SU-DHL-6 (cell line): ENCODE results near the gene CHD5.
"Not testable (repeated sequence)": the region's sequence is repeated elsewhere in the genome, so short reads cannot be mapped to it uniquely, and the experiment has no call there.

ENCODE experiments used
- H2AFZ ChIP-seq: fragments of 200-600 bp; sonication (generic); 2 replicates; pipeline ENCODE4 v1.6.1; 2014; ENCODE audit warnings: low read depth, mild to moderate bottlenecking, moderate library complexity, mixed read lengths, antibody characterized with exemption, low read length; ENCODE audit not compliant: severe bottlenecking
- H3F3A ChIP-seq: fragments of 200-600 bp; shearing (Covaris generic); 2 replicates; pipeline ENCODE4 v1.6.0; 2016; ENCODE audit warnings: antibody characterized with exemption, mild to moderate bottlenecking; ENCODE audit not compliant: insufficient read depth
- H3K27ac ChIP-seq: fragments of 200-600 bp; sonication (generic); 2 replicates; pipeline ENCODE4 v1.5.1; 2016; ENCODE audit warnings: low read depth, mild to moderate bottlenecking, low read length, moderate library complexity, mixed read lengths
- H3K27me3 ChIP-seq: fragments of 200-600 bp; sonication (generic), shearing (Covaris generic); 2 replicates; pipeline ENCODE4 v1.6.0; 2014; ENCODE audit warnings: mild to moderate bottlenecking, low read length
- H3K36me3 ChIP-seq: fragments of 200-600 bp; sonication (generic); 2 replicates; pipeline ENCODE4 v1.6.1; 2014; ENCODE audit warnings: mild to moderate bottlenecking, low read length, mixed read lengths
- H3K4me2 ChIP-seq: fragments of 300-600, 200-600 bp; shearing (Covaris generic), sonication (generic); 2 replicates; pipeline ENCODE4 v1.6.0; 2014; ENCODE audit warnings: low read length, low read depth, mild to moderate bottlenecking; ENCODE audit not compliant: poor library complexity, severe bottlenecking
- H3K4me3 ChIP-seq: fragments of 200-600 bp; sonication (generic); 2 replicates; pipeline ENCODE4 v1.5.1; 2014; ENCODE audit warnings: antibody characterized with exemption, low read length, mild to moderate bottlenecking, mixed read lengths; ENCODE audit not compliant: insufficient read depth, poor library complexity, severe bottlenecking
- H3K79me2 ChIP-seq: fragments of 200-600 bp; sonication (generic); 2 replicates; pipeline ENCODE4 v1.6.1; 2014; ENCODE audit warnings: mild to moderate bottlenecking, low read length, moderate library complexity; ENCODE audit not compliant: insufficient read depth
- H3K9ac ChIP-seq: fragments of 200-600 bp; sonication (generic); 2 replicates; pipeline ENCODE4 v1.7.0; 2014; ENCODE audit warnings: mild to moderate bottlenecking, low read length
- H3K9me2 ChIP-seq: fragments of 200-600 bp; sonication (generic); replicated peaks from 2 replicates; pipeline ENCODE4 v1.6.1; 2014; ENCODE audit warnings: low read length; ENCODE audit not compliant: insufficient read depth
- H3K9me3 ChIP-seq: fragments of 200-600 bp; sonication (generic); 2 replicates; pipeline ENCODE4 v1.6.1; 2014; ENCODE audit warnings: low read length, mixed read lengths; ENCODE audit not compliant: insufficient read depth
- H4K20me1 ChIP-seq: fragments of 200-600 bp; sonication (generic); 2 replicates; pipeline ENCODE4 v1.6.1; 2014; ENCODE audit warnings: low read depth, mild to moderate bottlenecking, antibody characterized with exemption, low read length, moderate library complexity, mixed read lengths
- EZH2phosphoT487 ChIP-seq: fragments of 200-600 bp; sonication (generic), shearing (Covaris generic); conservative IDR thresholded peaks from 2 replicates; pipeline ENCODE4 v1.6.1; 2018; ENCODE audit warnings: mild to moderate bottlenecking, antibody characterized with exemption, low read length, moderate library complexity, mixed read lengths
- TF ChIP-seq, protein P1 (sequence below): fragments of 200-600 bp; sonication (generic); IDR thresholded peaks from one replicate; pipeline ENCODE4 v1.5.1; 2017; ENCODE audit warnings: antibody characterized with exemption, mild to moderate bottlenecking, low read length, moderate library complexity; ENCODE audit not compliant: insufficient read depth, poor library complexity, severe bottlenecking

Gene CHD5

DNA sequence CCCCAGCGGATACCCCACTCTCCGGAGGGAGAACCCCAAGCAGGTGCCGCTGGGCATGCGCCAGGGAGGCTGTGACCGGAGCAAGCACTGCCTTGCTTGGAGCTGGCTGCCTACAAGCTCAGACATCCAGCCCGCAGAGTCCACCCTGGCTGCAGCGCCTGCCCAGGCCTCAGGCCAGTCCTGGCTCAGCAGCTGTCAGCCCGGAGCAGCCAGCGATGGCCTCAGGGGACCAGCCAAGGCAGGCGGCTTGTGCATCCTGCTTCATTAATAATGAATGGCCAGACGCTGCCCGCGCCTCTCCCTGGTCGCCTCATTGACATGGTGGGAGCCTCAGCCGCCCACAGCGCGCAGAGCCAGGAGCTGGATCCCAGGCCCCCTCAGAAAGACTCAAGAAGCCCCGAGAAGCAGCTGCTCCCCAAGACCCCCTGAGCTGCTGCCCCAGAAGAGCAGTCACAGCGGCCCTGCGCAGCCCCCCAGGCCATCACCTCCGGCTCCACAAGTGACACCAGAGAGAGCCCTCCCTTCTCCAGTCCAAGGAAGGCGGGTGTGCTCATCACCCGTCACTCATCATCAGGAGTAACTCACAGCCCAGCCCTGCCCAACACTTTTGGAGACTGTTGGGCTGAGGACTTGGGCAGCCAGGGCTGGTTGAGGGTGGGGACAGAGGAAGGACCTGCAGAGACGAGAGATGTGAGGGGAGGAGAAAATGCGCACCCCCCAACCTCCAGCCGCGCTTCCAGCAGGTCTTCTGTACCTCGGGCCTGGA is 114.8 kb downstream of the CHD5 start:
- Histone ChIP-seq H3K27ac (no peak overlapping the region), H3K27me3 (no peaks in the 10 kb centered on the region), H3F3A (no peaks in the 10 kb centered on the region), H3K4me3 (no peak overlapping the region), H3K9ac (no peak overlapping the region), H3K79me2 (no peaks in the 10 kb centered on the region), H3K4me2 (no peak overlapping the region), H4K20me1 (no peaks in the 10 kb centered on the region), H3K9me2 (no peaks in the 10 kb centered on the region), H3K36me3 (no peaks in the 10 kb centered on the region), H3K9me3 (no peaks in the 10 kb centered on the region), H2AFZ (no peak overlapping the region)
- TF ChIP-seq, protein P1, sequence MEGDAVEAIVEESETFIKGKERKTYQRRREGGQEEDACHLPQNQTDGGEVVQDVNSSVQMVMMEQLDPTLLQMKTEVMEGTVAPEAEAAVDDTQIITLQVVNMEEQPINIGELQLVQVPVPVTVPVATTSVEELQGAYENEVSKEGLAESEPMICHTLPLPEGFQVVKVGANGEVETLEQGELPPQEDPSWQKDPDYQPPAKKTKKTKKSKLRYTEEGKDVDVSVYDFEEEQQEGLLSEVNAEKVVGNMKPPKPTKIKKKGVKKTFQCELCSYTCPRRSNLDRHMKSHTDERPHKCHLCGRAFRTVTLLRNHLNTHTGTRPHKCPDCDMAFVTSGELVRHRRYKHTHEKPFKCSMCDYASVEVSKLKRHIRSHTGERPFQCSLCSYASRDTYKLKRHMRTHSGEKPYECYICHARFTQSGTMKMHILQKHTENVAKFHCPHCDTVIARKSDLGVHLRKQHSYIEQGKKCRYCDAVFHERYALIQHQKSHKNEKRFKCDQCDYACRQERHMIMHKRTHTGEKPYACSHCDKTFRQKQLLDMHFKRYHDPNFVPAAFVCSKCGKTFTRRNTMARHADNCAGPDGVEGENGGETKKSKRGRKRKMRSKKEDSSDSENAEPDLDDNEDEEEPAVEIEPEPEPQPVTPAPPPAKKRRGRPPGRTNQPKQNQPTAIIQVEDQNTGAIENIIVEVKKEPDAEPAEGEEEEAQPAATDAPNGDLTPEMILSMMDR: no peak

DNA sequence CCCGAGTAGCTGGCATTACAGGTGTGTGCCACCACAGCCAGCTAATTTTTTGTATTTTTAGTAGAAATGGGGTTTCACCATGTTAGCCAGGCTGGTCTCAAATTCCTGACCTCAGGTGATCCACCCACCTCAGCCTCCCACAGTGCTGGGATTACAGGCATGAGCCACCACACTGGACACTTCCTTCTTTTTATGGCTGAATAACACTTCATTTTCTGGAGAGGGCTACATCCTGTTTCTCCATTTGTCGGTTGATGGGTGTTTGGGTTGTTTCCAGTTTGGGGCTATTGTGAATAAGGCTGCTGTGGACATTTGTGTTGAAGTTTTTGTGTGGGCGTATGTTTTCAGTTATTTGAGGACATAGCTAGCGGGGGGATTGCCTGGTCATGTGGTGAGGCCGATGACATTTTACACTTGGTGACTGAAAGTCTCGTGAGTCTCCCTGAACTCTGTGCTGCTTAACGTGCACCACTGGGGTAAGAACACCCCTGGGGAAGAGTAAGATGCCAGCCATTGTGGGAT is 116.5 kb downstream of the CHD5 start:
- H3K4me3 ChIP-seq, H3K27me3 ChIP-seq, H3K27ac ChIP-seq, H3K79me2 ChIP-seq, H3K9me3 ChIP-seq, H3K36me3 ChIP-seq, H3K9me2 ChIP-seq, H4K20me1 ChIP-seq, H2AFZ ChIP-seq, H3K4me2 ChIP-seq, H3F3A ChIP-seq, H3K9ac ChIP-seq: not testable (repeated sequence)

DNA sequence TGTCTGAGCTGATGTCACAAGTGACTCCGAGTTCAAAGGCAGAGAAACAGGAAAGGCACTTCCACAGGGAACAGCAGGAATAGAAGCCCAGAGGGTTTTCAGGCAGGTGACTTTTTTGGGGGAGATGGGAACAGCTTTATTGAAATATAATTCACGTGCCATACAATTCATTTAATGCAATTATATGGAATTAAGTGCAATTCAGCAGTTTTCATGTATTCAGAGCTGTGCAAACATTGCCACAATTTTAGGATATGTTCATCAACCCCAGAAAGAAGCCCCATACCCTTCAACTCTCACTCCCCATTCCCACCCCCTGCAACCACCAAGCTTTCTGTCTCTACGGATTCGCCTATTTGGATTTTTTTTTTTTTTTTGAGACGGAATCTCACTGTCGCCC is 117.5 kb downstream of the CHD5 start:
- Histone ChIP-seq H3K9me3 (no peaks in the 10 kb centered on the region), H3K27me3 (no peaks in the 10 kb centered on the region), H3K4me3 (no peak overlapping the region), H3K79me2 (no peaks in the 10 kb centered on the region), H4K20me1 (no peaks in the 10 kb centered on the region), H3F3A (no peaks in the 10 kb centered on the region), H3K27ac (no peak overlapping the region), H3K36me3 (no peaks in the 10 kb centered on the region), H2AFZ (no peak overlapping the region), H3K4me2 (no peak overlapping the region), H3K9me2 (no peaks in the 10 kb centered on the region), H3K9ac (no peak overlapping the region)
- TF ChIP-seq, protein P1: no peak
- TF ChIP-seq EZH2phosphoT487: no peak

DNA sequence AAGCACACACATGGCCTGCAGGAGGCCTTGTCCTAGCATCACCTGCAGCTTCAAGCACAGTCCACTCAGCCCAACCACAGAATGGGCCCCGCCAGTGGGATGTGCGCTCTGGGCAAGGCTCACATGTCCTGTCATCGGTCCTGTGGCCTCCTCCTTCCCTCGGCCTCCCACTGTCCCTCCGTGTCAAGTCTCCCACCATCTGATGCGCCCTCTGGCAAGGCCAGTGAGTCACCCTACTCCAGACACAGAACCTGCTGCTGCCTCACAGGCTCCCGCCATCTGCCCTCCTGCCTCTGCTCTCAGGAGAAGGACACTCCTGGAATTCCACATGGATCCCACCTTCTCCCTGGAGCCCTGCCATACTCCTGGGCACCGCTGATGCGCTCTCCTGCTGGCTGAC is 120.3 kb downstream of the CHD5 start:
- H3K9me2 ChIP-seq: no peaks in the 10 kb centered on the region
- H3K4me3 ChIP-seq: no peak overlapping the region
- TF ChIP-seq, protein P1: no peak
- no peak for TF ChIP-seq EZH2phosphoT487
- no peak overlapping the region for H3K9ac ChIP-seq
- H2AFZ ChIP-seq: no peak overlapping the region
- no peak overlapping the region for H3K27ac ChIP-seq
- no peak overlapping the region for H3K4me2 ChIP-seq
- H4K20me1 ChIP-seq: no peaks in the 10 kb centered on the region
- H3K9me3 ChIP-seq: no peaks in the 10 kb centered on the region
- no peaks in the 10 kb centered on the region for H3K79me2 ChIP-seq
- no peaks in the 10 kb centered on the region for H3F3A ChIP-seq
- no peaks in the 10 kb centered on the region for H3K27me3 ChIP-seq
- H3K36me3 ChIP-seq: no peaks in the 10 kb centered on the region
